Mucosa of gallbladder (tissue), 1 donor: ENCODE measurements around the gene PLS3. TPM values are rescaled to one million over a fixed set of nuclear protein-coding genes. Genes with fewer than 3 reads are reported as not detected.
"Not testable (repeated sequence)": the region's sequence is repeated elsewhere in the genome, so short reads cannot be mapped to it uniquely, and the experiment has no call there.

Experiments
- DNase-seq: peaks from one replicate; pipeline ENCODE4 v3.0.0-alpha.2; 2020; ENCODE audit warnings: low spot score
- total RNA-seq: library from RNA; stranded (reverse); gene quantifications from one replicate; pipeline ENCODE4 v1.2.1, GENCODE V29; 2021
- donor health status: DM: no; HTN: no; CAD: no.

PLS3 gene
- 88.2 TPM for total RNA-seq

GRCh38 chrX:115560978-115561604 lies at the start of gene PLS3:
Gene PLS3, plus strand, starts transcription at chrX:115561174. Its CDS starts 49,077 bp downstream, at chrX:115610251.
- peak; percentile 76 for DNase-seq

GRCh38 chrX:115518113-115518512 lies 42.9 kb upstream of the PLS3 start:
- DNase-seq = no peak

GRCh38 chrX:115521741-115522140 lies 39.2 kb upstream of the PLS3 start:
- no peak for DNase-seq

GRCh38 chrX:115522952-115523351 lies 38.0 kb upstream of the PLS3 start:
- no peak for DNase-seq

GRCh38 chrX:115525486-115525885 lies 35.5 kb upstream of the PLS3 start:
- DNase-seq = no peak

GRCh38 chrX:115531818-115532403 lies 29.1 kb upstream of the PLS3 start:
- DNase-seq = no peak

GRCh38 chrX:115533485-115533884 lies 27.5 kb upstream of the PLS3 start:
- no peak for DNase-seq

GRCh38 chrX:115534383-115534782 lies 26.6 kb upstream of the PLS3 start:
- no peak for DNase-seq

- no peak for DNase-seq
Measured at GRCh38 chrX:115535421-115535820, 25.6 kb upstream of the PLS3 start.

GRCh38 chrX:115535844-115536243 lies 25.1 kb upstream of the PLS3 start:
- DNase-seq = no peak

GRCh38 chrX:115539841-115540240 lies 21.1 kb upstream of the PLS3 start:
- no peak for DNase-seq

- not testable (repeated sequence) for DNase-seq
Measured at GRCh38 chrX:115541045-115541444, 19.9 kb upstream of the PLS3 start.

GRCh38 chrX:115547448-115547847 lies 13.5 kb upstream of the PLS3 start:
- no peak for DNase-seq

- no peak for DNase-seq
Measured at GRCh38 chrX:115549008-115549407, 12.0 kb upstream of the PLS3 start.

- no peak for DNase-seq
Measured at GRCh38 chrX:115553171-115553570, 7.8 kb upstream of the PLS3 start.

- DNase-seq = no peak
Measured at GRCh38 chrX:115559672-115560071, 1.3 kb upstream of the PLS3 start.

GRCh38 chrX:115560211-115560977 lies 580 bp upstream of the PLS3 start:
- DNase-seq = no peak

- DNase-seq = peak; percentile 19
Measured at GRCh38 chrX:115561605-115562479, 868 bp downstream of the PLS3 start.

- no peak for DNase-seq
Measured at GRCh38 chrX:115562480-115562847, 1.5 kb downstream of the PLS3 start.

GRCh38 chrX:115563633-115564162 lies 2.7 kb downstream of the PLS3 start:
- no peak for DNase-seq

- no peak for DNase-seq
Measured at GRCh38 chrX:115564243-115564642, 3.3 kb downstream of the PLS3 start.

- DNase-seq = no peak
Measured at GRCh38 chrX:115565888-115566287, 4.9 kb downstream of the PLS3 start.
